Loucy (cell line): ENCODE measurements around the gene TBC1D20.
A peak's percentile ranks its signal among the peaks of the same experiment; 100 is the strongest.
"Not testable (repeated sequence)": the region's sequence is repeated elsewhere in the genome, so short reads cannot be mapped to it uniquely, and the experiment has no call there.

Experiments
- H2AFZ ChIP-seq: fragments of 200-600 bp; sonication (generic); 2 replicates; pipeline ENCODE4 v1.6.0; 2016; ENCODE audit warnings: antibody characterized with exemption, mild to moderate bottlenecking, low read length, moderate library complexity
- H3F3A ChIP-seq: fragments of 200-600 bp; 2 replicates; pipeline ENCODE4 v1.6.0; 2016; ENCODE audit warnings: antibody characterized with exemption, low read depth, mild to moderate bottlenecking
- H3K27me3 ChIP-seq: fragments of 200-600 bp; sonication (generic); 2 replicates; pipeline ENCODE4 v1.6.1; 2014; ENCODE audit warnings: low read length, mild to moderate bottlenecking; ENCODE audit not compliant: insufficient read depth, poor library complexity, severe bottlenecking
- H3K36me3 ChIP-seq: fragments of 200-600 bp; sonication (generic); 2 replicates; pipeline ENCODE4 v1.6.1; 2016; ENCODE audit warnings: low read length; ENCODE audit not compliant: insufficient read depth
- H3K4me1 ChIP-seq: fragments of 200-600 bp; sonication (generic); 2 replicates; pipeline ENCODE4 v1.5.1; 2014; ENCODE audit warnings: low read length, mild to moderate bottlenecking; ENCODE audit not compliant: insufficient read depth, poor library complexity, severe bottlenecking
- H3K4me2 ChIP-seq: fragments of 200-600 bp; sonication (generic); 2 replicates; pipeline ENCODE4 v1.6.0; 2014; ENCODE audit warnings: antibody characterized with exemption, low read length, low read depth, mild to moderate bottlenecking; ENCODE audit not compliant: poor library complexity, severe bottlenecking
- H3K4me3 ChIP-seq: fragments of 200-600 bp; sonication (generic); 2 replicates; pipeline ENCODE4 v1.5.1; 2014; ENCODE audit warnings: low read length, mild to moderate bottlenecking, mixed read lengths; ENCODE audit not compliant: poor library complexity, severe bottlenecking
- H3K79me2 ChIP-seq: fragments of 200-600 bp; sonication (generic); 2 replicates; pipeline ENCODE4 v1.6.1; 2014; ENCODE audit warnings: low read length; ENCODE audit not compliant: insufficient read depth
- H3K9ac ChIP-seq: fragments of 200-600 bp; sonication (generic); 2 replicates; pipeline ENCODE4 v1.6.0; 2014; ENCODE audit warnings: mild to moderate bottlenecking, low read depth, low read length, moderate library complexity; ENCODE audit not compliant: poor library complexity, severe bottlenecking
- H3K9me2 ChIP-seq: fragments of 200-600 bp; sonication (generic); replicated peaks from 2 replicates; pipeline ENCODE4 v1.6.1; 2016; ENCODE audit warnings: low read depth, low read length, mixed read lengths
- H3K9me3 ChIP-seq: fragments of 200-600 bp; sonication (generic); 2 replicates; pipeline ENCODE4 v1.6.1; 2014; ENCODE audit warnings: mild to moderate bottlenecking, antibody characterized with exemption, low read length, low read depth; ENCODE audit not compliant: insufficient read depth
- H4K20me1 ChIP-seq: fragments of 200-600 bp; sonication (generic); 2 replicates; pipeline ENCODE4 v1.6.0; 2014; ENCODE audit warnings: antibody characterized with exemption, low read length, mild to moderate bottlenecking; ENCODE audit not compliant: insufficient read depth, poor library complexity, severe bottlenecking
- CTCF ChIP-seq: fragments of 200-600 bp; sonication (generic); conservative IDR thresholded peaks from 2 replicates; pipeline ENCODE4 v1.5.1; 2014; ENCODE audit warnings: mild to moderate bottlenecking, antibody characterized with exemption, low read length
- EZH2phosphoT487 ChIP-seq: fragments of 200-600 bp; IDR thresholded peaks from 2 replicates; pipeline ENCODE4 v1.6.1; 2018; ENCODE audit warnings: antibody characterized with exemption, mild to moderate bottlenecking, moderate library complexity, borderline replicate concordance

Gene TBC1D20

GRCh38 chr20:458776-459175 is 3.6 kb downstream of the TBC1D20 start:
- Histone ChIP-seq H3K9me3 (no peaks in the 10 kb centered on the region), H4K20me1 (peaks cover 37% of the 10 kb centered on the region), H3K79me2 (peaks cover 75% of the 10 kb centered on the region)

DNA sequence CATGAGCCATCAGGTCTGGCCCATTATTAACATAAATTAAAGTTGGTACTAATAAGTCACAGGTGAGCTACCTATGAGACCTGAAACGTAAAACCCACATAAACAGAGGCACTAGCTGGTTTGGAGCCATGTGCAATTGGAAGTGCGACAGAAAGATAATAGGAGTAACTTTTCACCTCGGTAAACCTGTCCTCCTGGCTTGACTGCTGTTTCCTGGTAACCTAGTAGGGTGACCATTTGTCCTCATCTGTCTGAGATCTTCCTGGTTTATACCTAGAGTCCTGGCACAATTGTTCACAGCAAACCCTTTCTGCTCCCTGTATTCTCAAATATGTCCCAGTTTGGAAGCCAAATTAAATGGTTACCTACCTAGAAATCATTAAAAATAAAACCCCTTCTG is 7.4 kb downstream of the TBC1D20 start:
- H3K9me3 ChIP-seq = no peaks in the 10 kb centered on the region
- H3K4me2 ChIP-seq = no peak overlapping the region
- no peak for TF ChIP-seq EZH2phosphoT487
- TF ChIP-seq CTCF = no peak
- H3K79me2 ChIP-seq = peaks cover 90% of the 10 kb centered on the region
- peaks cover 20% of the 10 kb centered on the region for H3K4me1 ChIP-seq
- peaks cover 20% of the 10 kb centered on the region for H4K20me1 ChIP-seq
- H3K4me3 ChIP-seq = no peak overlapping the region
- H3K36me3 ChIP-seq = no peaks in the 10 kb centered on the region
- no peaks in the 10 kb centered on the region for H3K27me3 ChIP-seq
- no peaks in the 10 kb centered on the region for H3K9me2 ChIP-seq
- H3F3A ChIP-seq = no peaks in the 10 kb centered on the region
- no peak overlapping the region for H3K9ac ChIP-seq
- no peak overlapping the region for H2AFZ ChIP-seq

More at GRCh38 chr20:458776-459175, 3.6 kb downstream of the TBC1D20 start:
- H2AFZ ChIP-seq = no peak overlapping the region
- H3K9ac ChIP-seq = peak overlapping the region; percentile 40
- H3K27me3 ChIP-seq = no peaks in the 10 kb centered on the region
- no peaks in the 10 kb centered on the region for H3K9me2 ChIP-seq
- TF ChIP-seq CTCF = no peak
- TF ChIP-seq EZH2phosphoT487 = no peak
- no peaks in the 10 kb centered on the region for H3F3A ChIP-seq
- no peak overlapping the region for H3K4me3 ChIP-seq
- H3K4me1 ChIP-seq = peaks cover 39% of the 10 kb centered on the region
- peak overlapping the region; percentile 91 for H3K4me2 ChIP-seq
- H3K36me3 ChIP-seq = no peaks in the 10 kb centered on the region

DNA sequence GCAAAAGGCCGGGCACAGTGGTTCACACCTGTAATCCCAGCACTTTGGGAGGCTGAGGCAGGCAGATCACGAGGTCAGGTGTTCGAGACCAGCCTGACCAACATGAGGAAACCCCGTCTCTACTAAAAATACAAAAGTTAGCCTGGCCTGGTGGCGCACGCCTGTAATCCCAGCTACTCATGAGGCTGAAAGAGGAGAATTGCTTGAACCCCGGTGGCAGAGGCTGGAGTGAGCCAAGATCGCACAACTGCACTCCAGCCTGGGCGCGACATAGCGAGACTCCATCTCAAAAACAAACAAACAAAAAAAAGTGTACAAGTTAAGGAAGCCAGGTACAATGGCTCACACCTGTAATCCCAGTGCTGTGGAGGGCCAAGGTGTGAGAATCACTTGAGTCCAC is 10.3 kb downstream of the TBC1D20 start:
- not testable (repeated sequence) for H3F3A ChIP-seq, H3K4me3 ChIP-seq, H3K4me2 ChIP-seq, H3K36me3 ChIP-seq, H3K4me1 ChIP-seq, H2AFZ ChIP-seq, H3K27me3 ChIP-seq, H3K9me2 ChIP-seq, H3K9ac ChIP-seq, H3K9me3 ChIP-seq
- H4K20me1 ChIP-seq = peaks cover 10% of the 10 kb centered on the region
- peaks cover 83% of the 10 kb centered on the region for H3K79me2 ChIP-seq

GRCh38 chr20:445514-446336 is 16.6 kb downstream of the TBC1D20 start:
- Histone ChIP-seq H3K4me2 (no peak overlapping the region), H4K20me1 (peaks cover 9% of the 10 kb centered on the region), H3K79me2 (peaks cover 49% of the 10 kb centered on the region), H3K4me1 (peaks cover 17% of the 10 kb centered on the region), H3K36me3 (peaks cover 60% of the 10 kb centered on the region), H3F3A (no peaks in the 10 kb centered on the region), H3K9me2 (no peaks in the 10 kb centered on the region), H3K9ac (no peak overlapping the region), H2AFZ (no peak overlapping the region), H3K4me3 (no peak overlapping the region), H3K27me3 (no peaks in the 10 kb centered on the region), H3K9me3 (no peaks in the 10 kb centered on the region)
- no peak for TF ChIP-seq EZH2phosphoT487
- TF ChIP-seq CTCF = no peak
